ENCODE data around the gene PLIN3.
"Not testable (repeated sequence)": the region's sequence is repeated elsewhere in the genome, so short reads cannot be mapped to it uniquely, and the experiment has no call there.

DNA sequence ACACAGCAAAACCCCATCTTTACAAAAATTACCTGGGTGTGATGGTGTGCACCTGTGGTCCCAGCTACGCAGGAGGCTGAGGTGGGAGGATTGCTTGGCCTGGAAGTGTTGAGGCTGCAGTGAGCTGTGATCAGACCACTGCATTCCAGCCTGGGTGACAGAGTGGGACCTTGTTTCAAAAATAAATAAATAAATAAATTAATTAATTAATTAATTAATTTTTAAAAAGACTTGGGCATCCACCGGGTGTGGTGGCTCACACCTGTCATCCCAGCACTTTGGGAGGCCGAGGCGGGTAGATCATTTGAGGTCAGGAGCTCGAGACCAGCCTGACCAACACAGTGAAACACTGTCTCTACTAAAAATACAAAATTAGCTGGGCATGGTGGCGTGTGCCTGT, 62.3 kb downstream of the PLIN3 start:
- TF ChIP-seq, protein P1, sequence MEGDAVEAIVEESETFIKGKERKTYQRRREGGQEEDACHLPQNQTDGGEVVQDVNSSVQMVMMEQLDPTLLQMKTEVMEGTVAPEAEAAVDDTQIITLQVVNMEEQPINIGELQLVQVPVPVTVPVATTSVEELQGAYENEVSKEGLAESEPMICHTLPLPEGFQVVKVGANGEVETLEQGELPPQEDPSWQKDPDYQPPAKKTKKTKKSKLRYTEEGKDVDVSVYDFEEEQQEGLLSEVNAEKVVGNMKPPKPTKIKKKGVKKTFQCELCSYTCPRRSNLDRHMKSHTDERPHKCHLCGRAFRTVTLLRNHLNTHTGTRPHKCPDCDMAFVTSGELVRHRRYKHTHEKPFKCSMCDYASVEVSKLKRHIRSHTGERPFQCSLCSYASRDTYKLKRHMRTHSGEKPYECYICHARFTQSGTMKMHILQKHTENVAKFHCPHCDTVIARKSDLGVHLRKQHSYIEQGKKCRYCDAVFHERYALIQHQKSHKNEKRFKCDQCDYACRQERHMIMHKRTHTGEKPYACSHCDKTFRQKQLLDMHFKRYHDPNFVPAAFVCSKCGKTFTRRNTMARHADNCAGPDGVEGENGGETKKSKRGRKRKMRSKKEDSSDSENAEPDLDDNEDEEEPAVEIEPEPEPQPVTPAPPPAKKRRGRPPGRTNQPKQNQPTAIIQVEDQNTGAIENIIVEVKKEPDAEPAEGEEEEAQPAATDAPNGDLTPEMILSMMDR (IDR thresholded peaks at IDR 0.05) = not testable (repeated sequence)
- TF ChIP-seq POLR2A, POLR2AphosphoS5 (IDR thresholded peaks at IDR 0.05): not testable (repeated sequence)

Data from prostate gland (tissue), 2 donors.